Measurements from ENCODE around the gene TMEM117. TPM values are rescaled to one million over a fixed set of nuclear protein-coding genes. Genes with fewer than 3 reads are reported as not detected.

TMEM117 gene
- total RNA-seq, 6 experiments from 2014 or later, result 5.5 to 8.8 (median 7.0) TPM

GRCh38 chr12:44405297-44405696 is 569.4 kb downstream of the TMEM117 start:
- DNase-seq, result no peak

GRCh38 chr12:44422559-44422958 is 586.7 kb downstream of the TMEM117 start:
- no peak for DNase-seq
- Mint-ChIP-seq H3K36me3 (ENCODE audit: low read depth) (no peaks in the 10 kb centered on the region), H3K4me3 (no peak overlapping the region), H3K27ac (no peak overlapping the region), H3K9me3 (peaks cover 8% of the 10 kb centered on the region), H3K27me3 (ENCODE audit: insufficient read depth) (peaks cover 3% of the 10 kb centered on the region; the same call in 1 of the 2 replicates), H3K4me1 (ENCODE audit: low read depth) (no peaks in the 10 kb centered on the region)
- no peak for TF ChIP-seq CTCF (IDR thresholded peaks at IDR 0.05)

More at GRCh38 chr12:44405297-44405696, 569.4 kb downstream of the TMEM117 start:
- no peaks in the 10 kb centered on the region for H3K36me3 Mint-ChIP-seq (ENCODE audit: low read depth)
- H3K27ac Mint-ChIP-seq, result no peak overlapping the region
- no peaks in the 10 kb centered on the region for H3K27me3 Mint-ChIP-seq (ENCODE audit: insufficient read depth)
- peaks cover 4% of the 10 kb centered on the region; the same call in 1 of the 2 replicates for H3K9me3 Mint-ChIP-seq
- TF ChIP-seq CTCF (IDR thresholded peaks at IDR 0.05), result no peak
- H3K4me1 Mint-ChIP-seq (ENCODE audit: low read depth), result no peaks in the 10 kb centered on the region
- no peak overlapping the region for H3K4me3 Mint-ChIP-seq

GRCh38 chr12:44428825-44429224 is 592.9 kb downstream of the TMEM117 start:
- Mint-ChIP-seq H3K27me3 (ENCODE audit: insufficient read depth) (no peaks in the 10 kb centered on the region), H3K4me1 (ENCODE audit: low read depth) (no peaks in the 10 kb centered on the region), H3K9me3 (peaks cover 4% of the 10 kb centered on the region), H3K4me3 (no peak overlapping the region), H3K36me3 (ENCODE audit: low read depth) (no peaks in the 10 kb centered on the region), H3K27ac (no peak overlapping the region)
- no peak for DNase-seq
- no peak for TF ChIP-seq CTCF (IDR thresholded peaks at IDR 0.05)

GRCh38 chr12:44431647-44432343 is 595.9 kb downstream of the TMEM117 start:
- Mint-ChIP-seq H3K27ac (no peak overlapping the region), H3K4me3 (no peak overlapping the region), H3K36me3 (ENCODE audit: low read depth) (no peaks in the 10 kb centered on the region), H3K9me3 (peaks cover 5% of the 10 kb centered on the region; the same call in 1 of the 2 replicates), H3K4me1 (ENCODE audit: low read depth) (no peaks in the 10 kb centered on the region), H3K27me3 (ENCODE audit: insufficient read depth) (no peaks in the 10 kb centered on the region)
- no peak for TF ChIP-seq CTCF (IDR thresholded peaks at IDR 0.05)
- DNase-seq, result no peak

GRCh38 chr12:44433659-44434058 is 597.8 kb downstream of the TMEM117 start:
- Mint-ChIP-seq H3K27ac (no peak overlapping the region), H3K4me1 (ENCODE audit: low read depth) (no peaks in the 10 kb centered on the region), H3K27me3 (ENCODE audit: insufficient read depth) (no peaks in the 10 kb centered on the region), H3K9me3 (peaks cover 8% of the 10 kb centered on the region; the same call in 1 of the 2 replicates), H3K36me3 (ENCODE audit: low read depth) (no peaks in the 10 kb centered on the region), H3K4me3 (no peak overlapping the region)
- DNase-seq, result no peak
- TF ChIP-seq CTCF (IDR thresholded peaks at IDR 0.05), result no peak

Measured in HFFc6 (cell line).